Omental fat pad (tissue), 4 donors: ENCODE results near the gene KAT8. TPM values are rescaled to one million over a fixed set of nuclear protein-coding genes. Genes with fewer than 3 reads are reported as not detected.
"Not testable (repeated sequence)": the region's sequence is repeated elsewhere in the genome, so short reads cannot be mapped to it uniquely, and the experiment has no call there.

Source experiments
- ATAC-seq: fragments of 150-250 bp; one replicate; pipeline ENCODE4 v1.9.1; 2016; ENCODE audit warnings: mild to moderate bottlenecking, moderate library complexity; ENCODE audit not compliant: low FRiP score
- DNase-seq: peaks from one replicate; pipeline ENCODE4 v3.0.0-alpha.2; 2019; ENCODE audit warnings: low spot score
- CTCF ChIP-seq, 3 donors: fragments of 450-650 bp; IDR thresholded peaks; one replicate each; pipeline ENCODE4 v1.5.1; 2016 to 2017; ENCODE audit warnings: antibody characterized with exemption in 3 of 3, mild to moderate bottlenecking in 3 of 3, moderate library complexity in 2 of 3
- total RNA-seq, 4 donors: library from RNA; depleted of rRNA; stranded (reverse); fragments of >200 nt; gene quantifications; one replicate each; pipeline ENCODE4 v1.1.0, GENCODE V29; 2016

Gene KAT8
- total RNA-seq, 4 donors from 2014 or later: 39.4 to 72.2 (median 49.1) TPM

GRCh38 chr16:31145398-31145990 is 28.0 kb downstream of the KAT8 start:
- TF ChIP-seq CTCF (IDR thresholded peaks at IDR 0.05): no peak
- no peak for ATAC-seq

GRCh38 chr16:31147574-31147973 is 30.1 kb downstream of the KAT8 start:
- TF ChIP-seq CTCF (IDR thresholded peaks at IDR 0.05): no peak

More at GRCh38 chr16:31145398-31145990, 28.0 kb downstream of the KAT8 start:
- DNase-seq: no peak

GRCh38 chr16:31148281-31148728 is 30.8 kb downstream of the KAT8 start:
- no peak for TF ChIP-seq CTCF (IDR thresholded peaks at IDR 0.05)
- DNase-seq: no peak
- peak; percentile 61 for ATAC-seq

More at GRCh38 chr16:31147574-31147973, 30.1 kb downstream of the KAT8 start:
- DNase-seq: no peak
- no peak for ATAC-seq

- no peak for TF ChIP-seq CTCF (IDR thresholded peaks at IDR 0.05)
- no peak for ATAC-seq
- no peak for DNase-seq
These were observed 31.4 kb downstream of the KAT8 start for GRCh38 chr16:31148896-31149295.

- DNase-seq (no peak), ATAC-seq (no peak)
- TF ChIP-seq CTCF (IDR thresholded peaks at IDR 0.05): no peak
These were observed 31.9 kb downstream of the KAT8 start for GRCh38 chr16:31149332-31149731.

- no peak for ATAC-seq
- no peak for TF ChIP-seq CTCF (IDR thresholded peaks at IDR 0.05)
These were observed 32.7 kb downstream of the KAT8 start, which contains the start of gene PRSS36 for GRCh38 chr16:31149894-31150890. Gene PRSS36, minus strand, starts transcription at chr16:31150066. Its CDS starts 31 bp downstream, at chr16:31150035.

GRCh38 chr16:31150976-31151375 is 33.5 kb downstream of the KAT8 start:
- not testable (repeated sequence) for ATAC-seq, DNase-seq

More at GRCh38 chr16:31149894-31150890, 32.7 kb downstream of the KAT8 start, which contains the start of gene PRSS36:
- no peak for DNase-seq
